RWPE1 (cell line): Measurements from ENCODE around the gene CD70.
A peak's percentile ranks its signal among the peaks of the same experiment; 100 is the strongest.
"Not testable (repeated sequence)": the region's sequence is repeated elsewhere in the genome, so short reads cannot be mapped to it uniquely, and the experiment has no call there.

ENCODE experiments used
- CTCF ChIA-PET: fragments of 350-600 bp; sonication (Branson Sonifier 250); formaldehyde crosslinking; extraction: SDS; loops from one replicate; lab custom pipeline; 2021; lab: Yijun Ruan, JAX
- POLR2A ChIA-PET: fragments of 400-600 bp; formaldehyde crosslinking; extraction: SDS; loops from one replicate; lab custom pipeline; 2020; ENCODE audit warnings: antibody characterized with exemption; ENCODE audit not compliant: low non-redundant PET; lab: Yijun Ruan, JAX
- DNase-seq: peaks from one replicate; pipeline ENCODE4 v3.0.0; 2012; ENCODE audit warnings: low spot score
- H3K27ac ChIP-seq: fragments of 450-650 bp; 2 replicates; pipeline ENCODE4 v1.5.1; 2017
- CTCF ChIP-seq: fragments of 450-650 bp; conservative IDR thresholded peaks from 2 replicates; pipeline ENCODE4 v1.5.1; 2017; ENCODE audit warnings: low read depth, mild to moderate bottlenecking

Gene CD70

DNA sequence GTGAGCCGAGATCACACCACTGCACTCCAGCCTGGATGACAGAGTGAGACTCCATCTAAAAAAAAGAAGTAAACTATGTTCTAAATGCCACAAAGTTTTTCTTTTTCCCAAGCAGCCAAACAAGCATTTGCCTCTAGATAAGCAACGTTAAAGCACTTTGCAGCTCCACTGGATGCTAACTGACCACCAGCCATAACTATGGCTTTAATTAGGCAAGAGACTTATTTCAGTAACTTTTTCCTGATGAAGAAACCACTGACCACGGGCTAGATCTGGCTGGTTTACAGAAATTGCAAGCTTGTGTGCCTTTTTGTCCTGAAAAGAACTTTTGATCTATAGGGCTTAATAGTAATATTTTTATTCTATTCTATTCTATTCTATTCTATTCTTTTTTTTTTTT is 22.1 kb downstream of the CD70 start:
- CTCF ChIA-PET: interaction anchor here (0.8 kb wide), 1 partner anchor 96 kb away, joined by 4 read pairs; no protein-coding TSS in a partner anchor
- POLR2A ChIA-PET: no interaction called here
- no peak for DNase-seq
- H3K27ac ChIP-seq: no peak overlapping the region
- no peak for TF ChIP-seq CTCF

GRCh38 chr19:6568010-6568526 is 22.9 kb downstream of the CD70 start:
- DNase-seq: no peak
- H3K27ac ChIP-seq: no peak overlapping the region
- POLR2A ChIA-PET: no interaction called here
- CTCF ChIA-PET: no interaction called here
- TF ChIP-seq CTCF: no peak

DNA sequence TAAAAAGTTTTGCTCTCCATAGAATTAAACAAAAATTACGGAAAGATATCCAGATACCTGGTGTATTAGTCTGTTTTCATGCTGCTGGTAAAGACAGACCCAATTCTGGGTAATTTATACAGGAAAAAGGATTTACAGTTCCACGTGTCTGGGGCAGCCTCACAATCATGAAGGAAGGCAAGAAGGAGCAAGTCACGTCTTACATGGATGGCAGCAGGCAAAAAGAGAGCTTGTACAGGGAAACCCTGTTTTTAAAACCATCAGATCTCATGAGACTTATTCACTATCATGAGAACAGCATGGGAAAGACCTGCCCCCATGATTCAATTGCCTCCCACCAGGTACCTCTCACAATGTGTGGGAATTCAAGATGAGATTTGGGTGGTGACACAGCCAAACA is 24.2 kb downstream of the CD70 start:
- POLR2A ChIA-PET, DNase-seq, H3K27ac ChIP-seq, CTCF ChIA-PET: not testable (repeated sequence)

DNA sequence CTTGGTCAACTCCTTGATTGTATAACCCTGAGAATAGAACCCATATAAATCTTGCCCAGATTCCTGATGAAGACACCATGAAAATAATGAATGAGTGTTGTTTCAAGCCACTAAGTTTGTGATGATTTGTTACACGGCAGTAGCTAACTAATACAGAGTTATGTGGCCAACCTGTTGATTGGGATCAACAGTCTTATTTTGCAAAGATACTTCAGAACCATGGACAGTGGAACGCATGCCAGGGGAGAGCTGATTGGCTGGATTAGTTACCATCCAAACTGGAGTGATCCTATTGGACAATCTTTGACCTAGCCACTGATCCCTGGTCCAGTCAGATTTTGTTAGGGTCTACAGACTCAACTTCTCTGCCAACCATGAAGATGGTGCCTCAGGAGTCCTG is 26.6 kb downstream of the CD70 start:
- peak; percentile 44 for DNase-seq
- CTCF ChIA-PET: no interaction called here

GRCh38 chr19:6562437-6562836 is 28.5 kb downstream of the CD70 start:
- POLR2A ChIA-PET, H3K27ac ChIP-seq, DNase-seq: not testable (repeated sequence)
- CTCF ChIA-PET: interaction anchor here (0.6 to 1.0 kb wide), 3 partner anchors 49 to 300 kb away, joined by 3 to 5 read pairs (median 3); no protein-coding TSS in a partner anchor

More for the DNA sequence above, 26.6 kb downstream of the CD70 start:
- TF ChIP-seq CTCF: no peak
- POLR2A ChIA-PET: no interaction called here
- H3K27ac ChIP-seq: no peak overlapping the region

DNA sequence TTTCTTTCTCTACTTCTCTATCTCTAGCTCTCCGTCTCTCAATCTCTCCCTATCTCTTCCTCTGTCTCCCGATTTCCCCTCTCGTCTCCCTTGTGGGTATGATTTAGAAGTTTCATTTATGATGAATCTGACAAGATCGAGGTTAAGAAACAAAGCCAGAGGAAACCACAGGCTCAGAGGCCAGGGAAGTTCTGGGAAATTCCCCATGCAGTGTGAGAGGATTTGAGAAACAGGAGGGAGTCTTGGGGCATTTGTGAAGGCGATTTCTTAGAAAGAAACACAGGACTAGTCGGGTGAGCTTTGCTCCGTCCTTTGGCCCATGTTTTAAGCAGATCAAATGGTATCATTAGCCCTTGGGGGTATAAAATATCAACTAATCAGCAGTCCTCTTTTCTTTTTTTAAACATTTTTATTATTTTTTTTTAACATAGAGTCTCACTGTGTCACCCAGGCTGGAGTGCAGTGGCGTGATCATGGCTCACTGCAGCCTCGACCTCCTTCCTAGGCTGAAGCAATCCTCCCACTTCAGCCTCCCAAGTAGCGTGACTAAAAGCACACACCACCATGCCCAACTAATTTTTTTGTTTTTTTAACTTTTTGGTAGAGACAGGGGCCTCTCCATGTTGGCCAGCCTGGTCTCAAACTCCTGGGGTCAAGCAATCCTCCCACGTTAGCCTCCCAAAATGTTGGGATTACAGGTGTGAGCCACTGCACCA is 34.3 kb downstream of the CD70 start:
- ChIA-PET CTCF (interaction anchor here (0.6 to 0.7 kb wide), 2 partner anchors 29 to 180 kb away, joined by 3 to 4 read pairs; no protein-coding TSS in a partner anchor), POLR2A (no interaction called here)
- DNase-seq: no peak
- TF ChIP-seq CTCF: no peak
- no peak overlapping the region for H3K27ac ChIP-seq

DNA sequence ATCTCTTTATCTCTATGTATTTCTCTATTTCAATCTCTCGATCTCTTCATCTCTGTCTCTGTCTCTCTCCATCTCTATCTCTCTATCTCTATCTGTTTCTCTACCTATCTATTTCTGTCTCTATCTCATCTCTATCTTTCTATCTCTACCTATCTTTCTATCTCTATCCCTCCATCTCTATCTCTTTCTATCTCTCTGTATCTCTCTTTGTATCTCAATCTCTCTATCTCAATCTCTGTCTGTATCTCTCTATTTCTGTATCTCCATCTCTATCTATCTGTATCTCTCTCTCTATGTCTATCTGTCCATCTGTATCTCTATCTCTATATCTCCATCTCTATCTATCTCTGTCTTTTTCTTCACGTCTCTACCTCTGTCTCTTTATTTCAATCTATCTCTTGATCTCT is 34.9 kb downstream of the CD70 start:
- ChIA-PET POLR2A (no interaction called here), CTCF (interaction anchor here (0.6 to 0.7 kb wide), 2 partner anchors 28 to 181 kb away, joined by 3 to 4 read pairs; no protein-coding TSS in a partner anchor)
- H3K27ac ChIP-seq: no peak overlapping the region
- DNase-seq: no peak
- no peak for TF ChIP-seq CTCF
